Activated T-helper 2 cell treated with anti-CD3 and anti-CD28 coated beads, Interferon-gamma antibody, Interleukin-2, Interleukin-4, amounts not matched to agents 10 μg/mL and 5 μg/mL and 100 μg/mL, durations not matched to agents 14 hours and 24 hours and 36 hours (primary cell): ENCODE data around the gene COG7. TPM values are rescaled to one million over a fixed set of nuclear protein-coding genes. Genes with fewer than 3 reads are reported as not detected.
A peak's percentile ranks its signal among the peaks of the same experiment; 100 is the strongest.

Experiments used
- DNase-seq: peaks from one replicate; pipeline ENCODE4 v3.0.0; 2021; ENCODE audit warnings: low spot score
- H3K27ac Mint-ChIP-seq: one replicate; pipeline ENCODE4 v1.8.0; 2021; ENCODE audit warnings: mixed read lengths
- H3K27me3 Mint-ChIP-seq: one replicate; pipeline ENCODE4 v1.8.0; 2021; ENCODE audit warnings: low read depth, mixed read lengths
- H3K36me3 Mint-ChIP-seq: one replicate; pipeline ENCODE4 v1.8.0; 2021; ENCODE audit warnings: low read depth, mixed read lengths
- H3K4me1 Mint-ChIP-seq: one replicate; pipeline ENCODE4 v1.8.0; 2021; ENCODE audit warnings: low read depth, mixed read lengths
- H3K4me3 Mint-ChIP-seq: one replicate; pipeline ENCODE4 v1.8.0; 2021; ENCODE audit warnings: low read depth, mild to moderate bottlenecking, moderate library complexity, mixed read lengths
- H3K9me3 Mint-ChIP-seq: one replicate; pipeline ENCODE4 v1.8.0; 2021; ENCODE audit warnings: mixed read lengths
- intact Hi-C: fragments of 100-400 bp; cut with micrococcal nuclease; formaldehyde crosslinking; loops from one replicate; pipeline ENCODE4 v1.15.1; 2023
- total RNA-seq: library from RNA; stranded (reverse); gene quantifications from 2 replicates; pipeline ENCODE4 v1.2.3, GENCODE V29; 2022

The COG7 gene
- 23.8 and 24.2 TPM in 2 replicates for total RNA-seq

- H3K27me3 Mint-ChIP-seq, result no peaks in the 10 kb centered on the region
- H3K4me3 Mint-ChIP-seq, result peak within 1 kb of the TSS; percentile 99
- peak within 1 kb of the TSS; percentile 92 for H3K27ac Mint-ChIP-seq
- H3K9me3 Mint-ChIP-seq, result no peaks in the 10 kb centered on the region
- peaks cover 13% of the 10 kb centered on the region for H3K4me1 Mint-ChIP-seq
- DNase-seq, result peak; percentile 84
- intact Hi-C loops, result loop anchor here (1.0 to 10.0 kb wide), 3 partner anchors 52 to 144 kb away; partner anchors contain the start of genes EARS2, NDUFAB1 and UBFD1
- no peaks in the 10 kb centered on the region for H3K36me3 Mint-ChIP-seq
These were observed at the start of gene COG7 for GRCh38 chr16:23452572-23453337. COG7 (minus strand) TSS chr16:23453189; CDS start chr16:23452994, 195 bp downstream.

- Mint-ChIP-seq H3K27ac (no peak overlapping the region), H3K27me3 (no peaks in the 10 kb centered on the region), H3K4me1 (peaks cover 56% of the 10 kb centered on the region), H3K4me3 (no peak overlapping the region), H3K9me3 (no peaks in the 10 kb centered on the region), H3K36me3 (peaks cover 27% of the 10 kb centered on the region)
- intact Hi-C loops, result loop anchor here (10.0 kb wide), 3 partner anchors 48 to 142 kb away; partner anchors contain the start of genes COG7, DCTN5, NDUFAB1 and PALB2
- no peak for DNase-seq
These were observed 49.5 kb upstream of the COG7 start for GRCh38 chr16:23502466-23502865.

- no peaks in the 10 kb centered on the region for H3K27me3 Mint-ChIP-seq
- H3K27ac Mint-ChIP-seq, result no peak overlapping the region
- peaks cover 53% of the 10 kb centered on the region for H3K4me1 Mint-ChIP-seq
- no peaks in the 10 kb centered on the region for H3K9me3 Mint-ChIP-seq
- H3K36me3 Mint-ChIP-seq, result peaks cover 26% of the 10 kb centered on the region
- no peak for DNase-seq
- intact Hi-C loops, result loop anchor here (10.0 kb wide), 3 partner anchors 46 to 144 kb away; partner anchors contain the start of genes COG7, DCTN5, NDUFAB1 and PALB2
- H3K4me3 Mint-ChIP-seq, result no peak overlapping the region
These were observed 48.3 kb upstream of the COG7 start for GRCh38 chr16:23501291-23501690.

GRCh38 chr16:23500862-23501225, 47.9 kb upstream of the COG7 start:
- Mint-ChIP-seq H3K9me3 (no peaks in the 10 kb centered on the region), H3K4me3 (no peak overlapping the region), H3K4me1 (peaks cover 49% of the 10 kb centered on the region), H3K36me3 (peaks cover 23% of the 10 kb centered on the region), H3K27ac (no peak overlapping the region), H3K27me3 (no peaks in the 10 kb centered on the region)
- intact Hi-C loops, result loop anchor here (10.0 kb wide), 3 partner anchors 46 to 144 kb away; partner anchors contain the start of genes COG7, DCTN5, NDUFAB1 and PALB2
- DNase-seq, result no peak

GRCh38 chr16:23500212-23500861, 47.3 kb upstream of the COG7 start:
- no peak overlapping the region for H3K27ac Mint-ChIP-seq
- H3K4me1 Mint-ChIP-seq, result peaks cover 46% of the 10 kb centered on the region
- intact Hi-C loops, result loop anchor here (10.0 kb wide), 3 partner anchors 46 to 144 kb away; partner anchors contain the start of genes COG7, DCTN5, NDUFAB1 and PALB2
- DNase-seq, result no peak
- H3K9me3 Mint-ChIP-seq, result no peaks in the 10 kb centered on the region
- no peaks in the 10 kb centered on the region for H3K27me3 Mint-ChIP-seq
- peaks cover 28% of the 10 kb centered on the region for H3K36me3 Mint-ChIP-seq
- no peak overlapping the region for H3K4me3 Mint-ChIP-seq

GRCh38 chr16:23499801-23500200, 46.8 kb upstream of the COG7 start:
- peaks cover 30% of the 10 kb centered on the region for H3K36me3 Mint-ChIP-seq
- H3K4me3 Mint-ChIP-seq, result no peak overlapping the region
- intact Hi-C loops, result loop anchor here (10.0 kb wide), 3 partner anchors 45 to 145 kb away; partner anchors contain the start of genes COG7, DCTN5, NDUFAB1 and PALB2
- H3K4me1 Mint-ChIP-seq, result peaks cover 43% of the 10 kb centered on the region
- no peaks in the 10 kb centered on the region for H3K27me3 Mint-ChIP-seq
- no peak overlapping the region for H3K27ac Mint-ChIP-seq
- H3K9me3 Mint-ChIP-seq, result no peaks in the 10 kb centered on the region
- no peak for DNase-seq

GRCh38 chr16:23498863-23499262, 45.9 kb upstream of the COG7 start:
- H3K4me1 Mint-ChIP-seq, result peaks cover 34% of the 10 kb centered on the region
- H3K9me3 Mint-ChIP-seq, result no peaks in the 10 kb centered on the region
- H3K4me3 Mint-ChIP-seq, result no peak overlapping the region
- no peaks in the 10 kb centered on the region for H3K27me3 Mint-ChIP-seq
- no peak for DNase-seq
- intact Hi-C loops, result no loop called here
- peaks cover 33% of the 10 kb centered on the region for H3K36me3 Mint-ChIP-seq
- no peak overlapping the region for H3K27ac Mint-ChIP-seq

GRCh38 chr16:23497543-23497868, 44.5 kb upstream of the COG7 start:
- Mint-ChIP-seq H3K4me3 (no peak overlapping the region), H3K4me1 (peaks cover 26% of the 10 kb centered on the region), H3K27me3 (no peaks in the 10 kb centered on the region), H3K36me3 (peaks cover 38% of the 10 kb centered on the region), H3K27ac (no peak overlapping the region), H3K9me3 (no peaks in the 10 kb centered on the region)
- intact Hi-C loops, result no loop called here
- DNase-seq, result no peak

GRCh38 chr16:23496821-23497542, 44.0 kb upstream of the COG7 start:
- Mint-ChIP-seq H3K4me1 (peaks cover 23% of the 10 kb centered on the region), H3K36me3 (peaks cover 37% of the 10 kb centered on the region), H3K9me3 (no peaks in the 10 kb centered on the region), H3K27me3 (no peaks in the 10 kb centered on the region), H3K27ac (peak overlapping the region; percentile 10), H3K4me3 (no peak overlapping the region)
- no peak for DNase-seq
- intact Hi-C loops, result no loop called here

- Mint-ChIP-seq H3K9me3 (no peaks in the 10 kb centered on the region), H3K27ac (no peak overlapping the region), H3K4me1 (peaks cover 14% of the 10 kb centered on the region), H3K27me3 (no peaks in the 10 kb centered on the region), H3K36me3 (peaks cover 44% of the 10 kb centered on the region), H3K4me3 (no peak overlapping the region)
- intact Hi-C loops, result no loop called here
- DNase-seq, result no peak
These were observed 42.7 kb upstream of the COG7 start for GRCh38 chr16:23495671-23496070.

GRCh38 chr16:23494188-23494587, 41.2 kb upstream of the COG7 start:
- Mint-ChIP-seq H3K27me3 (no peaks in the 10 kb centered on the region), H3K9me3 (no peaks in the 10 kb centered on the region), H3K27ac (no peak overlapping the region), H3K4me3 (no peak overlapping the region), H3K4me1 (peaks cover 12% of the 10 kb centered on the region), H3K36me3 (peaks cover 52% of the 10 kb centered on the region)
- intact Hi-C loops, result no loop called here
- DNase-seq, result no peak

- Mint-ChIP-seq H3K4me1 (no peaks in the 10 kb centered on the region), H3K36me3 (peaks cover 66% of the 10 kb centered on the region), H3K27me3 (no peaks in the 10 kb centered on the region), H3K9me3 (no peaks in the 10 kb centered on the region), H3K4me3 (no peak overlapping the region), H3K27ac (no peak overlapping the region)
- no peak for DNase-seq
- intact Hi-C loops, result no loop called here
These were observed 38.8 kb upstream of the COG7 start for GRCh38 chr16:23491490-23492391.
